ENCODE results near the gene OOEP.

GRCh38 chr6:73343164-73343563 is 26.5 kb downstream of the OOEP start:
- TF ChIP-seq, protein P1, sequence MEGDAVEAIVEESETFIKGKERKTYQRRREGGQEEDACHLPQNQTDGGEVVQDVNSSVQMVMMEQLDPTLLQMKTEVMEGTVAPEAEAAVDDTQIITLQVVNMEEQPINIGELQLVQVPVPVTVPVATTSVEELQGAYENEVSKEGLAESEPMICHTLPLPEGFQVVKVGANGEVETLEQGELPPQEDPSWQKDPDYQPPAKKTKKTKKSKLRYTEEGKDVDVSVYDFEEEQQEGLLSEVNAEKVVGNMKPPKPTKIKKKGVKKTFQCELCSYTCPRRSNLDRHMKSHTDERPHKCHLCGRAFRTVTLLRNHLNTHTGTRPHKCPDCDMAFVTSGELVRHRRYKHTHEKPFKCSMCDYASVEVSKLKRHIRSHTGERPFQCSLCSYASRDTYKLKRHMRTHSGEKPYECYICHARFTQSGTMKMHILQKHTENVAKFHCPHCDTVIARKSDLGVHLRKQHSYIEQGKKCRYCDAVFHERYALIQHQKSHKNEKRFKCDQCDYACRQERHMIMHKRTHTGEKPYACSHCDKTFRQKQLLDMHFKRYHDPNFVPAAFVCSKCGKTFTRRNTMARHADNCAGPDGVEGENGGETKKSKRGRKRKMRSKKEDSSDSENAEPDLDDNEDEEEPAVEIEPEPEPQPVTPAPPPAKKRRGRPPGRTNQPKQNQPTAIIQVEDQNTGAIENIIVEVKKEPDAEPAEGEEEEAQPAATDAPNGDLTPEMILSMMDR (conservative IDR thresholded peaks at IDR 0.05; ENCODE audit: low read depth, low read length), result no peak
- no peak for TF ChIP-seq RCOR1 (IDR thresholded peaks at IDR 0.05; ENCODE audit: insufficient replicate concordance, low read length)
- no peak for TF ChIP-seq CEBPB (IDR thresholded peaks at IDR 0.05; ENCODE audit: low read depth, low read length)
- TF ChIP-seq POLR2A (IDR thresholded peaks at IDR 0.05; ENCODE audit: low read depth, low read length), result no peak
- TF ChIP-seq, protein P2, sequence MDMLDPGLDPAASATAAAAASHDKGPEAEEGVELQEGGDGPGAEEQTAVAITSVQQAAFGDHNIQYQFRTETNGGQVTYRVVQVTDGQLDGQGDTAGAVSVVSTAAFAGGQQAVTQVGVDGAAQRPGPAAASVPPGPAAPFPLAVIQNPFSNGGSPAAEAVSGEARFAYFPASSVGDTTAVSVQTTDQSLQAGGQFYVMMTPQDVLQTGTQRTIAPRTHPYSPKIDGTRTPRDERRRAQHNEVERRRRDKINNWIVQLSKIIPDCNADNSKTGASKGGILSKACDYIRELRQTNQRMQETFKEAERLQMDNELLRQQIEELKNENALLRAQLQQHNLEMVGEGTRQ (IDR thresholded peaks at IDR 0.05; ENCODE audit: low read depth, low read length), result no peak
- no peak for TF ChIP-seq RAD21 (IDR thresholded peaks at IDR 0.05; ENCODE audit: low read length)
- TF ChIP-seq SMC3 (IDR thresholded peaks at IDR 0.05; ENCODE audit: low read depth, low read length), result no peak
- no peak for TF ChIP-seq ELK1 (IDR thresholded peaks at IDR 0.05; ENCODE audit: borderline replicate concordance, low read depth, low read length)
- TF ChIP-seq RFX5 (IDR thresholded peaks at IDR 0.05; ENCODE audit: low read depth, low read length), result no peak
- TF ChIP-seq NFE2L2 (IDR thresholded peaks at IDR 0.05; ENCODE audit: low read depth, low read length), result no peak
- no peak for TF ChIP-seq MAZ (IDR thresholded peaks at IDR 0.05; ENCODE audit: borderline replicate concordance, low read depth, low read length)
- TF ChIP-seq MXI1 (IDR thresholded peaks at IDR 0.05; ENCODE audit: borderline replicate concordance, low read depth, low read length), result no peak
- TF ChIP-seq BHLHE40 (IDR thresholded peaks at IDR 0.05; ENCODE audit: low read depth, low read length), result no peak
